Fibroblast of villous mesenchyme (primary cell): ENCODE results near the gene CCNDBP1. TPM values are rescaled to one million over a fixed set of nuclear protein-coding genes. Genes with fewer than 3 reads are reported as not detected.
"Not testable (repeated sequence)": the region's sequence is repeated elsewhere in the genome, so short reads cannot be mapped to it uniquely, and the experiment has no call there.

Experiments used
- DNase-seq: peaks from one replicate; pipeline ENCODE4 v3.0.0-alpha.2; 2010; ENCODE audit warnings: low read depth
- H3K4me3 ChIP-seq: 2 replicates; pipeline ENCODE4 v1.5.1; 2011; ENCODE audit warnings: low read depth, mild to moderate bottlenecking, low read length
- CTCF ChIP-seq: IDR thresholded peaks from 2 replicates; pipeline ENCODE4 v1.5.1; 2012; ENCODE audit warnings: low read depth, mild to moderate bottlenecking, low read length; ENCODE audit not compliant: insufficient read depth
- total RNA-seq: library from RNA; depleted of rRNA; stranded (reverse); fragments of >200 nt; gene quantifications from 2 replicates; pipeline ENCODE4 v1.2.3, GENCODE V29; 2012

Gene CCNDBP1
- total RNA-seq, 1 donor = 67.8 TPM

DNA sequence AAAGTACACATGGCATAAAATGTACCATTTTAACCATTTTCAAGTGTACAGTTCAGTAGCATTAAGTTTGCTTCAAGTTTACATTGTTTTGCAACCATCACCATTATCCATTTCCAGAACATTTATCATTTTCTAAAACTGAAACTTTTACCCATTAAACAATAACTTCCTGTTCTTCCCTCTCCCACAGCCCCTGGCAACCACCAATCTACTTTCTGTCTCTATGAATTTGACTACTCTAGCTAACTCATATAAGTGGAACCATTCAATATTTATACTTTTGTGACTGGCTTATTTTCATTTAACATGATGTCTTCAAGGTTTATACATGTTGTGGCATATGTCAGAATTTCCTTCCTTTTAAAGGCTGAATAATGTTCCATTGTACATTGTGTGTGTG is 31.9 kb upstream of the CCNDBP1 start:
- no peak for TF ChIP-seq CTCF
- no peak overlapping the region for H3K4me3 ChIP-seq
- no peak for DNase-seq

GRCh38 chr15:43165801-43166325 is 19.3 kb upstream of the CCNDBP1 start:
- no peak overlapping the region for H3K4me3 ChIP-seq
- peak; percentile 31 for DNase-seq
- TF ChIP-seq CTCF = no peak

GRCh38 chr15:43167261-43167660 is 17.9 kb upstream of the CCNDBP1 start:
- H3K4me3 ChIP-seq, DNase-seq: not testable (repeated sequence)

GRCh38 chr15:43168192-43169107 is 16.8 kb upstream of the CCNDBP1 start:
- no peak for DNase-seq
- H3K4me3 ChIP-seq = no peak overlapping the region
- TF ChIP-seq CTCF = no peak

DNA sequence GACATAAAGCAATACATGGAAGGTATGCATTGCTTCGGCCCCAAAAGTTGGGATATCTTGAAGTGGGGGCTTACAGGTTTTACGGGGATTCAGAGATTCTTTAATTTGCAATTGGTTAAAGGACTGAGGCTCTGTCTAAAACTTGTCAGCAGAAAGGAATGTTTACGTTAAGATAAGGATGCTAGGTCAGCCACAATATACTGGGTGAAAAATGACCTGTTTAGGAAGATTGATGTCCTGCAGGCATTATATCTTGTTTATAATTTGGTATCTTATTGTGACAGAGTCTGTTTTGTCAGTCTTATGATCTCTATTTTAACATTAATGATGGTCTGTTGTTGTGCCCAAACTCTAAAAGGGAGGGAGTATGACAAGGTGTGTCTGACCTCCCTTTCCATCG is 15.3 kb upstream of the CCNDBP1 start:
- no peak overlapping the region for H3K4me3 ChIP-seq
- no peak for DNase-seq
- TF ChIP-seq CTCF = no peak

DNA sequence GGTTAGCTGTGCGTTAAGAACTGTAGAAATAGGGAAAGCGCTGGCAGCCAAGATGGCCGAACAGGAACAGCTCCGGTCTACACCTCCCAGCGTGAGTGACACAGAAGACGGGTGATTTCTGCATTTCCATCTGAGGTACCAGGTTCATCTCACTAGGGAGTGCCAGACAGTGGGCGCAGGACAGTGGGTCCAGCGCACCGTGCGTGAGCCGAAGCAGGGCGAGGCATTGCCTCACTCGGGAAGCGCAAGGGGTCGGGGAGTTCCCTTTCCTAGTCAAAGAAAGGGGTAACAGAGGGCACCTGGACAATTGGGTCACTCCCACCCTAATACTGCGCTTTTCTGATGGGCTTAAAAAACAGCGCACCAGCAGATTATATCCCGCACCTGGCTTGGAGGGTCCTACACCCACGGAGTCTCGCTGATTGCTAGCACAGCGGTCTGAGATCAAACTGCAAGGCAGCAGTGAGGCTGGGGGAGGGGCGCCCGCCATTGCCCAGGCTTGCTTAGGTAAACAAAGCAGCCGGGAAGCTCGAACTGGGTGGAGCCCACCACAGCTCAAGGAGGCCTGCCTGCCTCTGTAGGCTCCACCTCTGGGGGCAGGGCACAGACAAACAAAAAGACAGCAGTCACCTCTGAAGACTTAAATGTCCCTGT is 9.4 kb upstream of the CCNDBP1 start:
- DNase-seq, H3K4me3 ChIP-seq: not testable (repeated sequence)

- not testable (repeated sequence) for DNase-seq
Observed at GRCh38 chr15:43177147-43177546, 8.1 kb upstream of the CCNDBP1 start.

GRCh38 chr15:43183270-43183669 is 1.9 kb upstream of the CCNDBP1 start:
- no peak for DNase-seq
- H3K4me3 ChIP-seq = no peak overlapping the region
- no peak for TF ChIP-seq CTCF

More at GRCh38 chr15:43177147-43177546, 8.1 kb upstream of the CCNDBP1 start:
- H3K4me3 ChIP-seq = not testable (repeated sequence)
